Measurements from ENCODE around the gene LHX6. TPM values are rescaled to one million over a fixed set of nuclear protein-coding genes. Genes with fewer than 3 reads are reported as not detected.

The LHX6 gene
- total and polyA plus RNA-seq, 2 experiments from 2014 or later: 1.0 to 1.2 TPM

GRCh38 chr9:122274055-122274454, 45.3 kb upstream of the LHX6 start (continued):
- TF ChIP-seq STAT1 (IDR thresholded peaks at IDR 0.05; ENCODE audit: unreplicated experiment) (no peak), EZH2phosphoT487 (IDR thresholded peaks at IDR 0.05; ENCODE audit: unreplicated experiment) (no peak)
- TF ChIP-seq, protein P1, sequence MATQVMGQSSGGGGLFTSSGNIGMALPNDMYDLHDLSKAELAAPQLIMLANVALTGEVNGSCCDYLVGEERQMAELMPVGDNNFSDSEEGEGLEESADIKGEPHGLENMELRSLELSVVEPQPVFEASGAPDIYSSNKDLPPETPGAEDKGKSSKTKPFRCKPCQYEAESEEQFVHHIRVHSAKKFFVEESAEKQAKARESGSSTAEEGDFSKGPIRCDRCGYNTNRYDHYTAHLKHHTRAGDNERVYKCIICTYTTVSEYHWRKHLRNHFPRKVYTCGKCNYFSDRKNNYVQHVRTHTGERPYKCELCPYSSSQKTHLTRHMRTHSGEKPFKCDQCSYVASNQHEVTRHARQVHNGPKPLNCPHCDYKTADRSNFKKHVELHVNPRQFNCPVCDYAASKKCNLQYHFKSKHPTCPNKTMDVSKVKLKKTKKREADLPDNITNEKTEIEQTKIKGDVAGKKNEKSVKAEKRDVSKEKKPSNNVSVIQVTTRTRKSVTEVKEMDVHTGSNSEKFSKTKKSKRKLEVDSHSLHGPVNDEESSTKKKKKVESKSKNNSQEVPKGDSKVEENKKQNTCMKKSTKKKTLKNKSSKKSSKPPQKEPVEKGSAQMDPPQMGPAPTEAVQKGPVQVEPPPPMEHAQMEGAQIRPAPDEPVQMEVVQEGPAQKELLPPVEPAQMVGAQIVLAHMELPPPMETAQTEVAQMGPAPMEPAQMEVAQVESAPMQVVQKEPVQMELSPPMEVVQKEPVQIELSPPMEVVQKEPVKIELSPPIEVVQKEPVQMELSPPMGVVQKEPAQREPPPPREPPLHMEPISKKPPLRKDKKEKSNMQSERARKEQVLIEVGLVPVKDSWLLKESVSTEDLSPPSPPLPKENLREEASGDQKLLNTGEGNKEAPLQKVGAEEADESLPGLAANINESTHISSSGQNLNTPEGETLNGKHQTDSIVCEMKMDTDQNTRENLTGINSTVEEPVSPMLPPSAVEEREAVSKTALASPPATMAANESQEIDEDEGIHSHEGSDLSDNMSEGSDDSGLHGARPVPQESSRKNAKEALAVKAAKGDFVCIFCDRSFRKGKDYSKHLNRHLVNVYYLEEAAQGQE (IDR thresholded peaks at IDR 0.05; ENCODE audit: unreplicated experiment): no peak

DNA sequence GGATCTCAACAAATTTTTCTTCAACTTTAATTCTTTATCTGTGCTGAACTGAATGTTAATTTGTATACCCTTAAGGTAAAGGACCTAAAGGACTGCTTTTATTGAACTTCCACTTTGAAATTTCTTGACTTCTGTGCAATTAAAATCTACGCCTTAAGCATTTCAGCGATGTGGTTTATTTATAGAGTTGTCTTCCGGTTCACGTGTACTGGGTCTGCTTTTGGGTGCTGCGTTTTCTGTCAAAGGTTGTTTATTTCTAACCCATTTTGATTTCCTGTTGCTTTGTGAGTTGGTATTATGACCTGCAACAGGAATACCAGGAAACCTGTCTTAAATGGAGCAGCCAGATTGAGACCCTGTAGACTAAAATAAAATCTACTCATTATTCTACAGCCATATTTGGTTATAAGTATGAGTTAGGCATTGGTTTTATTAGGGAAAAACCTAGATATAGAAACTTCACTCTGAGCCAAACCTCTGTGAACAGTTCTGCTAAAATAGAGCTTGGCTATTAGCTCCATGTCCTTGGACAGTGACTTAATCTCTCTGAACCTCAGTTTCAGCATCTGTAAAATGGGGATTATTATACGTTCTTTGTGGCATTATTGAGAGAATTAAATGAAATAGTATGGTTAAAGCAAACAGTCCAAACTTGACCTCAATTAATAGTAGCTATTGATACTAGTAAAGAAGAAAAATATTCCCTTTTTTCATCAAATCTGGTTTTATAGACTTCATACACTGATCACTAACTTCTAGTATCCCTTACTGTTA, 39.5 kb upstream of the LHX6 start:
- peaks cover 6% of the 10 kb centered on the region for H3K36me3 ChIP-seq (ENCODE audit: insufficient read depth)
- no peak overlapping the region for H2AFZ ChIP-seq
- no peak overlapping the region for H3K4me3 Mint-ChIP-seq
- no peak overlapping the region for H3K4me2 ChIP-seq
- no peak overlapping the region for H3K4me3 ChIP-seq
- H3F3A ChIP-seq (replicated peaks; ENCODE audit: low read depth): 0 out of 2 replicates have a peak, but pooled peaks cover 2% of the 10 kb centered on the region
- H3K36me3 Mint-ChIP-seq (ENCODE audit: low read depth): peaks cover 18% of the 10 kb centered on the region
- H3K27ac Mint-ChIP-seq: no peak overlapping the region
- H4K20me1 ChIP-seq (replicated peaks; ENCODE audit: insufficient read depth): peaks cover 4% of the 10 kb centered on the region
- peaks cover 14% of the 10 kb centered on the region for H3K4me1 Mint-ChIP-seq
- TF ChIP-seq, protein P1 (IDR thresholded peaks at IDR 0.05; ENCODE audit: unreplicated experiment): no peak
- H3K4me1 ChIP-seq (ENCODE audit: insufficient read depth): peaks cover 14% of the 10 kb centered on the region; the same call in 1 of the 2 replicates
- no peak overlapping the region for H3K27ac ChIP-seq (ENCODE audit: low read depth)
- no peaks in the 10 kb centered on the region for H3K9me2 ChIP-seq (ENCODE audit: insufficient read depth)
- peaks cover 7% of the 10 kb centered on the region for H3K27me3 Mint-ChIP-seq (ENCODE audit: insufficient read depth, low read depth, poor library complexity)
- ATAC-seq (no peak), DNase-seq (ENCODE audit: low spot score) (no peak)
- H3K9me3 Mint-ChIP-seq: no peaks in the 10 kb centered on the region
- H3K27me3 ChIP-seq (ENCODE audit: insufficient read depth): no peaks in the 10 kb centered on the region
- H3K79me2 ChIP-seq (replicated peaks; ENCODE audit: insufficient read depth): peaks cover 65% of the 10 kb centered on the region

All from GM23338 (cell line).